Rectal smooth muscle tissue (tissue), 1 donor: Measurements from ENCODE around the gene HNRNPK.
A peak's percentile ranks its signal among the peaks of the same experiment; 100 is the strongest.

Source experiments
- H3K27ac ChIP-seq: one replicate; pipeline ENCODE4 v1.7.0; 2013; ENCODE audit warnings: low read depth, low read length, inconsistent platforms
- H3K27me3 ChIP-seq: one replicate; pipeline ENCODE4 v1.7.0; 2013; ENCODE audit warnings: low read length; ENCODE audit not compliant: control insufficient read depth, insufficient read depth
- H3K36me3 ChIP-seq: one replicate; pipeline ENCODE4 v1.7.0; 2013; ENCODE audit warnings: low read length; ENCODE audit not compliant: control insufficient read depth, insufficient read depth
- H3K4me1 ChIP-seq: one replicate; pipeline ENCODE4 v1.7.0; 2013; ENCODE audit warnings: low read length; ENCODE audit not compliant: control insufficient read depth, insufficient read depth
- H3K4me3 ChIP-seq: one replicate; pipeline ENCODE4 v1.7.0; 2013; ENCODE audit warnings: low read length
- H3K9ac ChIP-seq: one replicate; pipeline ENCODE4 v1.7.0; 2013; ENCODE audit warnings: low read length

HNRNPK gene

GRCh38 chr9:83920469-83920926, 59.5 kb downstream of the HNRNPK start:
- Histone ChIP-seq H3K27me3 (no peaks in the 10 kb centered on the region), H3K36me3 (no peaks in the 10 kb centered on the region), H3K4me3 (peak overlapping the region; percentile 76), H3K4me1 (peaks cover 7% of the 10 kb centered on the region), H3K27ac (peak overlapping the region; percentile 91), H3K9ac (no peak overlapping the region)

DNA sequence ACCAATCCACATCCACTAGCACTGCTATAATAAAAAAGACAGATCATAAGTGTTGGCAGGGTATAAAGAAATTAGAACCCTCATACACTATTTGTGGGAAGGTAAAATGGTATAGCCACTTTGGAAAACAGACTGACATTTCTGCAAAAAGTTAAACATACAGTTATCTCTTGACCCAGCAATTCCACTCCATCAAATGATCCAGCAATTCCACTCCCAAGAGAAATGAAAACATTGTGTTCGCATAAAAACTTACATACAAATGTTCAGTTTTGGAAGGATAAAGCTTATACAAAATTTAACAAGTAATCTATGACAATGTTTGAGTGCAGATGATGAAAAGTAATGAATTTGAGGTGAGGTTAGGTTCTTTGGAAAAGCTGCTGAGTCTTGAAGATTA, 60.9 kb downstream of the HNRNPK start:
- Histone ChIP-seq H3K36me3 (no peaks in the 10 kb centered on the region), H3K27me3 (no peaks in the 10 kb centered on the region), H3K9ac (no peak overlapping the region), H3K27ac (no peak overlapping the region), H3K4me1 (peaks cover 7% of the 10 kb centered on the region), H3K4me3 (no peak overlapping the region)
